NCI-H146 (cell line): ENCODE data around the gene ZBTB3.
"Not testable (repeated sequence)": the region's sequence is repeated elsewhere in the genome, so short reads cannot be mapped to it uniquely, and the experiment has no call there.

ENCODE experiments used
- DNase-seq: peaks from one replicate; lab custom pipeline; 2025; lab: John Stamatoyannopoulos, UW

ZBTB3 gene

GRCh38 chr11:62753736-62754603 is at the start of gene ZBTB3:
Gene ZBTB3, minus strand, starts transcription at chr11:62754160. Its CDS starts 496 bp downstream, at chr11:62753664.
- DNase-seq: peak; percentile 99

- no peak for DNase-seq
Observed at GRCh38 chr11:62801071-62801470, 47.1 kb upstream of the ZBTB3 start.

GRCh38 chr11:62799486-62799885 is 45.5 kb upstream of the ZBTB3 start:
- DNase-seq: no peak

- no peak for DNase-seq
Observed at GRCh38 chr11:62796281-62796680, 42.3 kb upstream of the ZBTB3 start.

DNA sequence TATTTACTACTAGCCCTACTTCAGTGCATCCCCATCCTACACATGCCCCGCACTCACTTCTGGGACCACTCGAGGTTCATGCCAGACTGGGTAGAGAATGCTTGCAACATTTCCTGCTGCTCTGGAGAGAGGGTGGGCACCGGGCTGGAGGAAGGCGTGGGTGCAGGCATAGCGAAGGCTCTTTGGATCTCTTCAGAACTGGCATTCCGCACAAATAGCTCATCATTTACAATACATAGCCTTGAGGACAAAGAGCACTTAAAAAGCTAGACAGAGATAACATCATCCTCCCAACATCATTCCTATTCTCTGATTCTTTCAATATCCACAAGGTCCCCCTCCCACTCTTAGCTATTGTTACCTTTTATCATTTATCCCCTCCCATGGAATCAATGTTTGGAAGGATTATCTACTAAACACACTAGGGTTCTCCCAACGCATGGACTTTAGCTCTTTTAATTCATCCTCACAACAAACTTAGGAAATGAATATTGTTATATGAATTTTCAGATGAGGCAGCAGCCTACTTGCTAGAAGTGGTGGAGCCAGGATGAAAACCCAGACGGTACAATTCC is 40.3 kb upstream of the ZBTB3 start:
- DNase-seq: no peak

- no peak for DNase-seq
Observed at GRCh38 chr11:62792202-62792575, 38.2 kb upstream of the ZBTB3 start.

- peak; percentile 83 for DNase-seq
Observed at GRCh38 chr11:62791501-62792201, 37.7 kb upstream of the ZBTB3 start, which contains the start of gene TMEM223. Gene TMEM223, minus strand, starts transcription at chr11:62792006. Its CDS starts 12 bp downstream, at chr11:62791994.

- DNase-seq: no peak
Observed at GRCh38 chr11:62789576-62789975, 35.6 kb upstream of the ZBTB3 start.

DNA sequence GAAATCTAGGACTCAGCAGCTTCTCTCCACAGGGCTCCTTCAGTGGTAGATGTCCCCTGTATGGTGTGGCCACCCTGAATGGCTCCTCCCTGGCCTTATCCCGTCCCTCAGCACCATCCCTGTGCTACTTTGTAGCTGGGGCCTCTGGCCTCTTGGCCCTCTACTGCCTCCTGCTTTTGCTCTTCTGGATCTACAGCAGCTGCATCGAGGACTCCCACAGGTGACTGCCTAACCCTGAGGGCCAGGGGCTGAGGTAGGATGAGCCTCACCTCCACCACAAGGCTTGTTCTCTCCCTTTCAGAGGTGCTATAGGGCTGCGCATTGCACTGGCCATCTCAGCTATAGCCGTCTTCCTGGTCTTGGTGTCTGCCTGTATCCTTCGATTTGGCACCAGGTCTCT is 35.0 kb upstream of the ZBTB3 start:
- DNase-seq: no peak

- DNase-seq: peak; percentile 99
Observed at GRCh38 chr11:62787005-62787759, 33.2 kb upstream of the ZBTB3 start, which contains the start of gene TMEM179B. Gene TMEM179B, plus strand, starts transcription at chr11:62787402. Its CDS starts 30 bp downstream, at chr11:62787432.

- DNase-seq: peak; percentile 83
Observed at GRCh38 chr11:62786318-62787004, 32.5 kb upstream of the ZBTB3 start.

- DNase-seq: no peak
Observed at GRCh38 chr11:62782753-62783152, 28.8 kb upstream of the ZBTB3 start.

GRCh38 chr11:62778441-62778840 is 24.5 kb upstream of the ZBTB3 start:
- DNase-seq: no peak

- DNase-seq: no peak
Observed at GRCh38 chr11:62777389-62777788, 23.4 kb upstream of the ZBTB3 start.

DNA sequence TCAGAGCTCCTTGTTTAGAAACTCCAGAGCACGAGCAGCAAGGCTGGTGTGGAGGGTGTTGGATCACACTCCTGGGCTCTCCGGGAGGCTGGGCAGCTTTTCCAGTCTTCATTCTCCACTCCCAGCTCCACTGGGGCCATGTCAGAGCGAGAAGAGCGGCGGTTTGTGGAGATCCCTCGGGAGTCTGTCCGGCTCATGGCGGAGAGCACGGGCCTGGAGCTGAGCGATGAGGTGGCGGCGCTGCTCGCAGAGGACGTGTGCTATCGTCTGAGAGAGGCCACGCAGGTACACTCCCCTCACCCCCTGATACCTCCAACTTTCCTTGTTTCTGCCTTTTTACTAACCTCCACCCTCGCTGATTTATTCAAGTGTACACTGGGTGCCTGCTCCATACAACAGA is 21.7 kb upstream of the ZBTB3 start:
- DNase-seq: no peak

- DNase-seq: no peak
Observed at GRCh38 chr11:62774407-62774806, 20.4 kb upstream of the ZBTB3 start.

DNA sequence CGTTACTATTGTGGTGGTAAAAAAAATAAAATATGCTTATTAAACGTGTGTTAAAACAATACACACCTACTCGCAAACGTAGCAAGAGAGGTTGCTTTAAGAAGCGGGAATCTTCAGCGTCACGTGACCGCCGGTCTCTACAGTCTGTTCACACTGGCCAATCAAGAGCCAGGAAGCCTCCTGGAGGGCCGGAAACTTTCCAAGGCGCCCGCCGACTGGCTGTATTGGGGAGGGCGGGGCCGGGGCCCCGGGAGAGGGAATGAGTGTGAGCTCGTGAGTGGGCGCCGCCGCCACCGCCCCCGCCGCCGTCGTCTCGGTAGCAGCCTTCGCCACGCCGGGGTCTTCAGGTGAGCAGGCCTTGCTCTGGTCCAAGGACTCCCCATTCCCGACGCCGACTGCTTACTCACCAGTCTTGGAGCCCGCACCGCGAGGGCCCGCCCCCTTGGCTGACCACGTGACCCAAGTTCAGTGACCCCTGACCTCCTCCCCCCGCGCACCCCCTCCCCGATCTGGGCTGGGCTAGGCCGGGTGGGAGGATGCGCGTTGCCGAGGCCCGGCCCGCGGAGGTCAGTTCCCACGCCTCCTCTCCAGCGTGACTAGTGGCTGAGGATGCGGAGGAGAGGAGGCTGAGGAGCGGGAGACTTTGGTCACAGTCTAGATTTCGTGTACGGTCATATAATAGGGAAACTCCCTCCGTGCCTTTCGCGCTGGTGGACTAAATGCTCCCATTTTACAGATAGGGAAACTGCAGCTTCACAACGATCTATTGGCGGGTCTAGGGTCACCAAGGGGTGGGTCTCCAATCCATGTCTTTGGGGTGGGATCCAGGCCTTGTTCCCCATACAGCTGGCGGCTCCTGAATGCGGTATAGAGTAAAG is 17.4 kb upstream of the ZBTB3 start, which contains the start of gene TAF6L:
Gene TAF6L (plus strand): TSS at position 253 of the 878 bp plus-strand sequence. CDS start 4,388 bp downstream, outside the sequence.
- peak; percentile 97 for DNase-seq

- DNase-seq: peak; percentile 69
Observed at GRCh38 chr11:62770778-62771143, 16.8 kb upstream of the ZBTB3 start.

DNA sequence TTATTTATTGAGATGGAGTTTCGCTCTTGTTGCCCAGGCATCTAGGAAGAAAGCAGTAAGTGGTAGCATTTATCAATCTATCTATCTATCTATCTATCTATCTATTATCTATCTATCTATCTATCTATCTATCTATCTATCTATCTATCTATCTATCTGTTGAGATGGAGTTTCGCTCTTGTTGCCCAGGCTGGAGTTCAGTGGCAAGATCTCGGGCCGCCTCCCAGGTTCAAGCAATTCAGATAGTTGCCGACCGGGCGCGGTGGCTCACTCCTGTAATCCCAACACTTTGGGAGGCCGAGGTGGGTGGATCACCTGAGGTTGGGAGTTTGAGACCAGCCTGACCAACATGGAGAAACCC is 6.9 kb upstream of the ZBTB3 start:
- DNase-seq: not testable (repeated sequence)
